GM19372 (cell line): Measurements from ENCODE around the gene TMEM254.
"Not testable (repeated sequence)": the region's sequence is repeated elsewhere in the genome, so short reads cannot be mapped to it uniquely, and the experiment has no call there.

Experiments
- ATAC-seq: cut with Tn5 transposase; IDR thresholded peaks from one replicate; pipeline ENCODE4 v1.9.1; 2021; ENCODE audit warnings: mild to moderate bottlenecking, low read depth, moderate library complexity; ENCODE audit not compliant: unreplicated experiment

Gene TMEM254

DNA sequence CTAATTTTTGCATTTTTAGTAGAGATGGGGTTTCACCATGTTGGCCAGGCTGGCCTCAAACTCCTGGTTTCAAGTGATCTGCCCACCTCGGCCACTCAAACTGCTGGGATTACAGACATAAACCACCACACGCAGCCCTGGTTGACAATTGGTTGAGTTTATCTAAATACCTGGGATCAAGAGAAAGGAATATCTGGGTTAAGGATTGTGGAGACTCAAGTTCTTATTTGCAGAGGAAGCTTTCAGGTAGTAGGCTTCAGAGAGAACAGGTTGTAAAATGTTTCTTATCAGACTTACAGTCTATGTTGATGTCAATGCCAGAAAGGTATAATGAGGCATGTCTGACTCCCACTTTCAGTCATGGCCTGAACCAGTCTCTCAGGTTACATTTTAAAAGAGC, 5.9 kb upstream of the TMEM254 start:
- no peak for ATAC-seq

DNA sequence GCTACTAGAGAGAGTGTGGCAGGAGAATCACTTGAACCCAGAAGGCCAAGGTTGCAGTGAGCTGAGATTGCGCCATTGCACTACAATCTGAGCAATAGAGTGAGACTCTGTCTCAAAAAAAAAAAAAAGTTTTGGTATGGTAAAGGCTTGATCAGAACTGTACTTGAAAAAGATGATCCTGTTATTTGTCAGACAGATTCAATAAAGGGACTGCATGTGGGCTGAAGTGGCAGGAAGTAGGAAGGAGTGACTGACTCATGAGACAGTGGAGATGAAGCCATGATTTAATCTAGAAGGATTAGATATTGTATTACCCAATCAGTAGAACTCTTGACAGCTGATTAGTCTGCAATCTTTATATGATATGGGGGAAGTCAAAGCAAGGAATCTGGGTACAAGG, 2.7 kb upstream of the TMEM254 start:
- no peak for ATAC-seq

DNA sequence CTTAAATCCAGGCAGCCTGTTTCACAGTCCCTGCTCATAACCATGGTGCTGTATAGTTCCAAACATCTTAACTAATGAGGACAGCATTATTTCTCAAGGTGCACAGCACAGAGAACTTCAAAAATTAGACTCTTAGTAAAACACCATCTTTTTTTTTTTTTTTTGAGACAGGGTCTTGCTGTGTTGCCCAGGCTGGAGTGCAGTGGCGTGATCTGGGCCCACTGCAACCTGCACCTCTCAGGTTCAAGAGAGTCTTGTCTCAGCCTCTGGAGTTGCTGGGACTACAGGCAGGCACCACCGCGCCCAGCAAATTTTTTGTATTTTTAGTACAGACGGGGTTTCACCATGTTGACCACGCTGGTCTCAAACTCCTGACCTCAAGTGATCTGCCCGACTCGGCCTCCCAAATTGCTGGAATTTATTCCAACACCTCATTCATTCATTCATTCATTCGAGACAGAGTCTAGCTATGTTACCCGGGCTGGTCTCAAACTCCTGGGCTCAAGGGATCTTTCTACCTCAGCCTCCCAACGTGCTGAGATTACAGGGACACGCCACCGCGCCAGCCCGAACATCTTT, 507 bp upstream of the TMEM254 start:
- no peak for ATAC-seq

DNA sequence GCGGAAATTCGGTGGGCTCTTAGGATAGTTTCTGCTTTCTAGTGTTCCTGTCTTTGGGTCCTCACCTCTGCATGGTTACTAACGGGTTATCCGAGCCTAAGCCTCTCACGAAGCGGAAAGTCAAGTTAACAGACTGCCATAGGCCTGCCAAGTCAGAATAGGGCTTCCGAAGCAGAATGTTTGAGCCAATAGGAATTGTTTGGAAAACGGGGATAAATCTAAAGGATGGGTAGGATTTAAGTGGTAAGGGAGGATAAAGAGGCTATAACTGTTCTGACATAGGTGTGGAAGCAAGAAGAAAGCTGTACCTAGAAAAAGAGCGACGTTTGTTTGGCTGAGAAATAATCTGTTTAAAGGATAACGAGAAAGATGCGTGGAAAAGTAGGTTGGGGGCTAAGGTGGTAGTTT, 851 bp downstream of the TMEM254 start:
- ATAC-seq: no peak

DNA sequence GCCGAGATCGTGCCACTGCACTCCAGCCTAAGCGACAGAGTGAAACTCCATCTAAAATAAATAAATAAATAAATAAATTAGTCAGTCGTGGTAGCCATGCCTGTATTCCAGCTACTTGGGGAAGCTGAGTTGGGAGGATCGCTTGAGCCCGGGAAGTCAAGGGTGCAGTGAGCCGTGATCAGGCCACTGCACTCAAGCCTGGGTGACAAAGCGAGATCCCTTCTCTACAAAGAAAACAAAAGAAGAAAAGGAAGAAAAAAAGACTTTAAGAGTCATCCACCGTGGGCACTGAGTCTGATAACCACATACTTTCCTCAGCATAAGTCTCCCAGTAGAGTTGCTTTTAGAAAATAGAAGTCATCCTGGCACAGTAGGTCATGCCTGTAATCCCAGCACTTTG, 2.6 kb downstream of the TMEM254 start:
- no peak for ATAC-seq

DNA sequence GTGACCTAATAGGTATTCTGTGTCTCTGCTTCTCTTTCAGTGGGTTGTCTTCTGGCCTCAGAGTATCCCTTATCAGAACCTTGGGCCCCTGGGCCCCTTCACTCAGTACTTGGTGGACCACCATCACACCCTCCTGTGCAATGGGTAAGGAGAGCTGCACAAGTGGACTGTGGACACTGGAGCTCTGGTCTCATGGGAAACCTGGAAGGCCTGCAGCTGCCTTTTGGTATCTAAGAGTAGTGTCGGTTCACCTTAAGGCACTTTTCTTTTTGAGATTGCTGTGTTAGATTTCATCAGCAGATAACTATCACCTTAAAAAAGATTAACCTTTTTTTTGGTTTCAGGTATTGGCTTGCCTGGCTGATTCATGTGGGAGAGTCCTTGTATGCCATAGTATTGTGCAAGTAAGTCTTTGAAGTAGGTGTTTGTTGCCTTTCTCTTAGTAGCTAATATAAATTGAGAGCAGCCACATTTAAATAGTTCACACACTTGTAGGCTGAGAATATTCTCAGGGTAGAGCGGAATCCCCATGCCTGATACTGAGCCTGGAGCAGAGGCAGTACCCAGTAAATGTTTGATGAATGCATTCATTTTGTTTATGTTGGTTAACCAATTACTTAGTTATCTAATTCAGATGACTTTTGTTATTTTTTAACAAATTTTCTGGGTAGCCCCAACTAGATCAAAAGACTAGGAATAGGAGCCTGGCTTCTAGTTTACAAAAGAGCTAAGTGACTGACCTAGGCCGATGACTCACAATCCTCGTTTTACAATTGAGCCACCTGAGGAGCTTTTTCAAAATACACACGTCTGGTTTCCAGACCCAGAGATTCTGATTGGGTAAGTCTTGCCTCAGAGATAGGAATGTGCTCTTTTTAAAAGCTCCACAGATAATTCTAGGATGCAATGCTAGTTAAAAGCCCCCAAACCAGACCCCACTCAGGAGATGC, 3.6 kb downstream of the TMEM254 start:
- ATAC-seq: no peak

DNA sequence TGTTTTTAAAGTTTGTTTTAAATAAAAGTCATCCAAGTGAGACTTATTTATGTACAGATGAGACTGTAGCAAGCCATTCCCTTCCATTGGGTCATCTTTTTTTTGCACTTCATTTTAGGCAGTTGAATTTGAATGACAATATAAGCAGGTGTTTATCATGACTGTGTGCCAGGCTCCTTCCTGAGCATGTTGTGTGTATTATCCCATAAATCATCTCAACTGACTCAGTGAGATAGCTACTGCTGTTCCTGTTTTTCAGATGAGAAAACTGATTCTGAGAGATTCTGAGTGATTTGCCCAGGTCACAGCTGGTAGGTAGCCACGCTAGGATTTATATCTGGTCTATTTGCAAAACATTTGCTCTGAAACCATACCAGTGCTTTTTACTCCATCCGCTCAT, 11.7 kb downstream of the TMEM254 start:
- no peak for ATAC-seq

DNA sequence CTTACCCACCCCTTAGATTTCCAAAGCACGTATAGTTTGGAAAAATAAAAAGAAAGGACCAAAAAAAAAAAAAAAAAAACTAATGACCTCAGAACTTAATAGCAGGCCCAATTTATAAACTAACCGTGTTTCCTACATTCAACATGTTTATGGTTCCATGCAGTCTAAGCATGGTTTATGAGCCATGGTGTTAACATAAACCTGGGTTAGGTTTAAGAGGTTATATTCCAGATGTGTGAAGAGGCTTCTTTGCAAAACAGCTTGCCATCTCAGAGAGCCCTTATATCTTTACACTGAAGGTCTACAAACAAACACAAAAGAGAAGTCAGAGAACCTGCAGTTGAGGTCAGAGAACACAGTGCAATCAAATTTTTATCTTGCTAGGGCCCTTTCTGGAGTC, 15.8 kb downstream of the TMEM254 start:
- ATAC-seq: no peak

DNA sequence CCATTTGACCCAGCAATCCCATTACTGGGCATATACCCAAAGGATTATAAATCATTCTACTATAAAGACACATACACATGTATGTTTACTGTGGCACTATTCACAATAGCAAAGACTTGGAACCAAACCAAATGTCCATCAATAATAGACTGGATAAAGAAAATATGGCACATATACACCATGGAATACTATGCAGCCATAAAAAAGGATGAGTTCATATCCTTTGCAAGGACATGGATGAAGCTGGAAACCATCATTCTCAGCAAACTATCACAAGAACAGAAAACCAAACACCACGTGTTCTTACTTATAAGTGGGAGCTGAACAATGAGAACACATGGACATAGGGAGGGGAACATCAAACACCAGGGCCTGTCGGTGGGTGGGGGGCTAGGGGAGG, 19.8 kb downstream of the TMEM254 start:
- ATAC-seq: not testable (repeated sequence)

DNA sequence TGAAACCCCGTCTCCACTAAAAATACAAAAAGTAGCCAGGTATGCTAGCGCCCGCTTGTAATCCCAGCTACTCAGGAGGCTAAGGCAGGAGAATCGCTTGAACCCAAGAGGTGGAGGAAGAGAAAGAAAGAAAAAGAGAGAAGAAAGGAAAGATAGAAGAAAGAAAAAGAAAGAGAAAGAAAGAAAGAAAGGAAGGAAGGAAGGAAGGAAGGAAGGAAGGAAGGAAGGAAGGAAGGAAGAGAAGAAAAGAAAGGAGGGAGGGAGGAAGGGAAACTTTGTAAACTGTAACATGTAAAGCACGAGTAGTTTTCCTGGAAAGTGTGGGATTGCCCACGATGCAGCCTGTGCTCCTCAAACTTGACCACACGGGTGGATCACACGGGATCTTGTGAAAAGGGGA, 20.8 kb downstream of the TMEM254 start:
- not testable (repeated sequence) for ATAC-seq

DNA sequence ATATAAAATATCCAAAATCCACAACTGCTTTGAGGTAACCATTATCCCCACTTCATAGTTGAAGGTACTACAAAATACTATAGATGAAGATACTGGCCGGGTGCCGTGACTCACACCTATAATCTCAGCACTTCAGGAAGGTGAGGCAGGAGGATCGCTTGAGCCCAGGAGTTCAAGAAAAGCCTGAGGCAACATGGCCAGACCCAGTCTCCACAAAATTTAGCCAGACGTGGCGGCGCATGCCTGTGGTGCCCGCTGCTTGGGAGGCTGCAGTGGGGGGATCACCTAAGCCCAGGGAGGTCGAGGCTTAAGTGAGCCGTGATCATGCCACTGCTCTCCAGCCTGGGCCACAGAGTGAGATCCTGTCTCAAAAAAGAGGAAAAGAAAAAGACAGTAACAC, 21.7 kb downstream of the TMEM254 start:
- ATAC-seq: no peak

DNA sequence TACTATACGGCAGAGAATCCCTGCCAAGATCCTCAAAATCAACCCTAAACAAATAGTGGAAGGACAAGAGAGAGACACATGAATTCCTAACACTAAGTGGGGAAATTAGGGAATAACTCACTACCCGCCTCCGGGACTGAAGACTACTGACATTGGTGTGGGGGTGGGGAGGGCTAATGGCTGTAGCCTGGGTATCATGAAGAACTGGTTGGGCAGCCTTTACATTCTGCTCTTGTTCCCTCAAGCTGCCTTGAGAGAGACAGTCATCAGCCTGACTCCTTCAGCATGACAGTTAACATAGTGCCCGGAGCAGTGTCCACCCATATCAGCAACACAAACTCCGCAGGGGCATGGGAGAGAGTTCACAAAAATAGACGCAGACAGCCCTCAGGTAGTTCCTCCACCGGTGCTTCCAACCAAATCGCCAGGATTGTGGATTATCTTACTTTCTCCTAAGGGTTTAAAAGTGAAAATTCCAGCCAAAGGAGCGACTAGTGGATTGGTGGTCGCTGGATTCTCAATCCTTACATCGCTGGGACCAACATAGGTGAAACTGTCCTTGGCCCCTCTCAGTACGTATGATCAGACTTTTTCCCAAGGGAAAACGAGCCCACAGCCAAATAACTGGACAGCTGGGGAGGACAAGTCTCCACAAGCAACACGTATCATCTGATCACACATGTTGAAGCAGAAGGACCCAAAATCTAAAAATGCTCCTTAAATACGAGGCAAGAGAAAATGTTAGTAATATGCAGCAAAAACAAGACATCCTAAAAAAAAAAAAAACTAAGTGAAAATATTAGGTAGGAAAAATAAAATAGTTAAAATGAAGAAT, 22.6 kb downstream of the TMEM254 start:
- no peak for ATAC-seq

DNA sequence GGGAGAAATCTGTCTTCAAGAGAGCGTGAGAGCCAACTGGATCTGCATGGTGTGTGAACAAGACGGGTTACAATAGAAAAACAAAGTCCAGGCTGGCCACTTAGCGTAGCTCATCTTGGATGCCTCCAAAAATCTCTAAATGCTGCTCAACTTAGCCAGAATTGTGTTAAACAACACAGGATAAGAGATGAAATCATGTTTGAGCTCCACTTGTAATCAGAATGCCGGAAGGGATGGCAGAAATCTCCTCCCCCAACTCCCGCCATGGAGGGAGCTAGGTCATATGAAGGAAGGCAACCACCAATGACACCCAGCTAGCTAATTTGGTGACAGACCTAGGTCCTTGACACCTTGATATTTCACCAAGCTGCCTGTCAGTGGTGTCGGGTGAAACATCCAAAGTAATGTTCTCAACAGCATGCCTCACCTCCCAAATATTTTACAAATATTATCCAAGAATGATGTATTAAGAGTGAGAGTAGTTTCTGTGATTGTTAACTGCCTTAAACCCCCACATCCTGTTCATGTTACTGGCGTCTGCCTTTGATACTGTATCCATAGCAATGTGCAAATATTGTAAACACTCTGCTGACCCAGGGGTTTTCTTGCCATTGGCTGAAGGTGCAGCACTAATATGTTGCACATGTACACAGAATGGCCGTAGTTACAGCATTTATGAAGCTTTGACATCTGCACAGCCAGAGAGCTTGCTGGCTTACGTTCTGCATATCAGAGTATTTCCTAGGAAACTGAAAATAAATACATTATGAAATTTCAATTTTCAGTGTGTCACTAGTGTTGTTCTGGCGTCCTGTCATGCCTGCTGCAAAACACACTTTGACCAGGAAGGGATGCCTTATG, 25.8 kb downstream of the TMEM254 start:
- ATAC-seq: no peak

DNA sequence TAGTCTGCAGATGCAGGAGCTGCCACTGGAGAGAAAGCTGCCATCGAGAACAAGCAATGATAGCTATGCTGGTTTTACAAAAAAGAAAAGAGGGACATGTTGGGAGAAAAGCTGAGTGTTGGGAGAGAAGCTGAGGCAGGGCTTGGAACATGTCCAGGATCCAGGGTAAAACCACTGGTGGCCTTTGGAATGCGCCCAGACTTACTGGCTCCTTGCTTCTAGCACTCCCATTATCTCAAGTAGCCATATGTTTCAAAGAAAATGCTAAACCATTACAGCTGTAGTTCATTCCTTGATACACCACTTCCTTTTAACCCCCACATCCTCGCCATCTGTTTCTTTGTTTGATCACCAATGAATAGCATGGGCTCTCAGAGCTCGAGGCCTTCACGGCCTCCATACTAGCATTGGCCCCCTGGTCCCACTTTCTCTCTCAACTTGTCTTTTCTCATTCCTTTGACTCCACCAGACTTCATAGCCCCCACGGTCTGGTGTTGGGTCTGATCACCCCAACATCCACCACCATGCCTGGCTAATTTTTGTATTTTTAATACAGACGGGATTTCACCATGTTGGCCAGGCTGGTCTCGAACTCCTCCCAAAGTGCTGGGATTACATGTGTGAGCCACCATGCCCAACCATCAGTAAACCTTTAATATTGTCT, 30.2 kb downstream of the TMEM254 start:
- no peak for ATAC-seq

DNA sequence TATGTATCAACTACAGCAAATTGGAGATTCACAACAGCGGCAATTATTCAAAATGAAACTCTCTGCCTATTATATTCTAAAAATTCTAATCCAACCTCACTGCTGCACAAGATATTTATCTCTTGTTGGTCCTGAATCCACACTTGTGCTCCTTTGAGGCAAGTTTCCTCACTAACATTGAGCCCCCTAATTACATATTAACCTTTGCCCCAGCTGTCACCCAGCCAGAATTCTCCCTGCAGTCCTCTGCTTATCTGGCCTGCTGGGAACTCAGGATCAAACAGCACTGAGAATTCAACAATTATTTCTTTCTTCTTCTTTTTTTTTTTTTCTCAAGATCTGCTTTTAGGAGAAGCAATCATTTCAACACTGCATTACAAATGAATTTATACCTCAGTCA, 32.5 kb downstream of the TMEM254 start:
- no peak for ATAC-seq

DNA sequence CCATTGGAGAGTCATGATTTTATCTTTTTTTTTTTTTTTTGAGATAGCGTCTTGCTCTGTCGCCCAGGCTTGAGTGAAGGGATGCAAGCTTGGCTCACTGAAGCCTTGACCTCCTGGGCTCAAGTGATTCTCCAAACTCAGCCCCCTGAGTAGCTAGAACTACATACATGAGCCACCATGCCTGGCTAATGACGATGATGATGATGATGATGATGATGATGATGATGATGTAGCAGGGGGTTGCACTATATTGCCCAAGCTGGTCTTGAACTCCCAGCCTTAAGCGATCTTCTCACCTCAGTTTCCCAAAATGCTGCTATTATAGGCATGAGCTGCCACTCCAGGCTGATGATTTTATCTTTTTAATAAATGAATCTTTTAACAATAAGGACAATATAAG, 40.2 kb downstream of the TMEM254 start:
- ATAC-seq: no peak

DNA sequence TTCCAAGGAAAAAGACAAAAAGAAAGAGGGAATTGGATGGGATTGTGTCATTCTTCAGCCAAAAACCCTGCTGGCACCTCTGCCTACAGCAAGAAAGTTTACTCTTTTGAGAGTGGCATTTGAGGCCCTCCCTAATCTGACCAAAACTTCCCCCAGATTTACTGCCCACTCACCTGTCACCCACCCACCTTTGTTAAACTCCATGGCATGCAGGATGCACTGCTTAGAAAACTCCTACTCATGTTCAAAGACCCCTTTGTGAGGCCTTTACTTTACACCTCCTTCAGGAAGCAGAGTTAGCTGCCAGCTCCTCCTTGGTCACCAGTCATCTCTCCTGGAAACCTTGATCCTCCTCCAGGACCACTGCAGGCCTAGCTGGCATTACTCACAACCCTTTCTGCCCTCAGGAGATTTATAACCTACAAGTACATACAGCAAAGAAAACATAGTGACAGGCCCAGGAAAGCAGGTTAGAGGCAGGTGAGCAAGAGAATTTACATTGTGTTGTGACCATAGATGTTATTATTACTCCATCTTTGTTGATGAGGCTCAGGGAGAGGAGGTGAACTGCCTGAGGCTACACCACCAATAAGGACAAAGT, 43.7 kb downstream of the TMEM254 start:
- ATAC-seq: no peak

DNA sequence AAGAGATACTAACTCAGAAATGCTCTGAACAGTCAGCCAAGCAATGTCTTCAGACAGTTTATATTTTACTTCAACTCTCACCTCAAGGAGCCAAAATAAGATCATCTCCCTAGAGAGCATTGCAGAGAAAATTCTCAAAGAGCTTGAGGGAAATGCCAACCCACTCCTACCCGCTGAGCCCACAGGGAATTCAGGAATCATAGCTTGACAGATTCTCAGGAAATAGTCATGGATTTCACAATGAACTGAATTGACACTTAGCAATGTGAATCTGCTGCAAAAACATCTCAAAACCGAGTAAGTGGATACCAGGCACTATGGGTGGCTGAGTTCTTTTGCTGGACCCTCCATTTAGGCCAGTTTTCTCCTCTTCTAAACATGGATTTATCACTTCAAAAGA, 44.3 kb downstream of the TMEM254 start:
- no peak for ATAC-seq

DNA sequence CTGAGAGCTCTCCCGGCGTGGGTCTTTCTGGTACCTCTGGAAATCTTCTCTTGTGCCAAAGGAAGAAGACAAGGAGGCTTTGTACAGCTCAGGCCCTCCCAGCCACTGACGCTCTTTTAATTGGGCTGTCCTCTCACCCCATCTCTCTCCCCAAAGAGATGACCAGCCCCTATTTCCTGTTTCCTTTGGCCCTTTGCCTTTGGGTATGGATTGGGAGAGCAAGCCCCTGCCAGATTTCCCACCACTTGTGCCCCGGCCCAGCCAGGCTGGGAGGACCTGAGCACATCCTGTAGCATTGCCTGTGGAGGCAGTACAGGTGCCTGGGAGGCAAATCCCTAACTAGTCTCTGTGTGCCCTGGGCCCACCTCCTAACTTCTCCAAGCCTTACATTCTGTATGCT, 48.4 kb downstream of the TMEM254 start:
- no peak for ATAC-seq
